Right lung (tissue), 10 donors: ENCODE measurements around the gene DEFB132. TPM values are rescaled to one million over a fixed set of nuclear protein-coding genes. Genes with fewer than 3 reads are reported as not detected.
A peak's percentile ranks its signal among the peaks of the same experiment; 100 is the strongest.
"Not testable (repeated sequence)": the region's sequence is repeated elsewhere in the genome, so short reads cannot be mapped to it uniquely, and the experiment has no call there.

Experiments
- DNase-seq, 2 donors: peaks; one replicate each; pipeline ENCODE4 v3.0.0-alpha.2; 2013
- long read RNA-seq, 8 donors: transcript quantifications; one replicate each; lab custom pipeline, GENCODE V29; 2026
- polyA plus RNA-seq, 5 donors: library from polyadenylated mRNA; unstranded; fragments of 120-200 nt; gene quantifications; one replicate each; pipeline versions ENCODE4 v1.2.1 to v1.2.3, GENCODE V29; 2013; ENCODE audit warnings: inconsistent platforms in 1 of 5, low replicate concordance in 1 of 5; ENCODE audit not compliant: insufficient read length in 5 of 5, insufficient read depth in 1 of 5

The DEFB132 gene
- polyA plus RNA-seq, result not detected
- long read RNA-seq, donor 1, partial matches to known transcripts, result 38 of 57 reads
- long read RNA-seq, donor 1, other reads (novel, unspliced or antisense), result 19 of 57 reads
- long read RNA-seq, donor 2, result 0 reads
- long read RNA-seq, donor 3, result 0 reads
- long read RNA-seq, donor 4, result 0 reads
- long read RNA-seq, donor 5, result 0 reads
- long read RNA-seq, donor 6, result 0 reads
- long read RNA-seq, donor 7, result 0 reads
- long read RNA-seq, donor 8, result 0 reads

DNA sequence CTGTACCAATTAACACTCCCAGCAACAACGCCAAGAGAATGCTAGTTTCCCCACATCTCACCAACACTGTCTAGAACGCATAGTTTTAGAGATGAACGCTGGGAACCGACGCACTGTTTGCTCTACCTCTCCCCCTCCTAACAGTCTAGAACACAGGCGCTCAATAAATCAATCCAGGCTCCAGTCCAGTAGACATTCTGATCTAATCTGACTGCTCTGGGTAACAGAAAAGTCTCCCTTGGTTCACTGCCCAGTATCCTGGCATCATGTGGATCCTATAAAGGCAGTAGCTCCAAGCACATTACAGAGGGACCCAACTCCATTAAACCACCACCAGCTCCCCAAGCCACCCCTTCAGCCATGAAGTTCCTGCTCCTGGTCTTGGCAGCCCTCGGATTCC, at the start of gene DEFB132:
TSS of gene DEFB132 (plus strand) at position 306 of the 400 bp plus-strand sequence. CDS start at position 361, 55 bp downstream.
- DNase-seq, result no peak

DNA sequence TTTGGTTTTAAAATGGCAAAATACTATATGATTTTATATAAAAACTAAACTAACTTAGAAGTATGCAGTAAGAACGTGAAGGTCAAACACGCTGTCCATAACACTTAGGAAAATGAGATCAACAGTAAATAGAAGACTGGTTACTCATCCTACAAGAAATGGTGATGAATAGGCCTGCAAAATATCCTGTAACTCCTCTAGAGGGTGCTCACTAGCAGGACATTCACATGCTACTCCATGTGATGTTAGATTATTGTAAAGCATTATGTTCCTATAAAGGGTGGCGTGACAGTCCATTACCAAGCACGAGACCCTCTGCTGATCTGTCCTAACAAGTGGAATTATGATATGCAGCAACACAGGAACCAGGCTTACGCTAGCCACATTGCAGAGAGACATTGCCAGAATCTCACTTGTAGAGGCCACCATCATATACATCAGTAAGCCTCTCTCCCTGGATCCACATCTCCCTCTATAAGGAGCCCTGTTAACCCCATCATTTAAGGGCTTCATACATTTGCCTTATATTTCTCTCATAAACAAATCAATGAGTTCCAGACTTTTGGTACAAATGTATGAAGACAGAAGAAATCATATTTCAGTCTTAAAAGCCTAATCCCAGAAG, 48.5 kb upstream of the DEFB132 start:
- peak; percentile 14 to 27 for DNase-seq

DNA sequence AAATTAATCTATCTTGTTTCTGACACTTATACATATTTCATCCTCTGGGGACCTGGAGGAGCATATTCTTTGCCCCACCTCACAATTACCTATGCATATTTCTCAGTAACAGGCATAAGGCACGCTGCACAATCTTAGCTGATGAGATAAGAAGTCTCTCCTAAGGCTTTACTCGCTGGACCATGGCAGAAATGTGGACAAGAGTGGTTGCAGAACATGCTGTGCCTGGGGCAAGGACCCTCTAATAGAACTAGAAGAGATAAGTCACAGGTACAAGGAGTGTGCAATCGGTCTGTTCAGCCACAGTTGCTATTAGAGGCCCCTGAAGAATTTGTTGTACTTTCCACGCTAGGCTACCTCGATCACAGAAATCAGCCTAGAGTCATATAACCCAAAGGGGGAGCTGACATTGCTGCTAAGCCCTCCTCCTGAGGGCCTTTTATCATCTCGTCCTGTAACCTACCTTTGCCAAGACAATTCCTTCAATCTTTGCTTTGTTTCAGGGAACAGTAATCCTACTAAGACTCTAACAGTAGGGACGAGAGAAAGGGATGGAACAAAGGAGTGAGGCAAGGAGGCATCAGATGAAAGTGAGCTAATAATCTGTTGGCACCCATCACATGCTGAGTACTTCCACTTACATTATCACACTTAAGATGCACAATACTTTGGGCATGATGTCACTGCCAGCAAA, 46.6 kb upstream of the DEFB132 start:
- no peak for DNase-seq

GRCh38 chr20:214383-214782, 43.1 kb upstream of the DEFB132 start:
- DNase-seq, result no peak

DNA sequence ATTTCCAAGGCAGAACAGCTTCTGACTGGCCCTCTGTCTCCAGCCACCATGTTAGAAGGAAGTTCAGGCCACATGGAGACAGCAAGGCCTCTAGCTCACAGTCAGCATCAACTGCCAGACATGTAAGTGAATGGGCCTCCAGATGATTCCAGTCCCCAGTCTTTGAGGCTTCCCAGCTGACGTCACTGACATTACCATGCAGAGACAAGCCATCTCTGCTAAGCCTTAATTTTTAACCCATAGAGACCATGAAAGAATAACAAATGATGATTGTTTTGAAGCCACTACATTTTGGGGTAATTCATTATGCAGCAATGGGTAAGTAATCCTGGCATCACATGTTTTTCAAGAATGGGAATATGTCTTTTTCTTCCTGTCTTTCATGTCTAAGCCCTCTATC, 41.7 kb upstream of the DEFB132 start:
- no peak for DNase-seq

- DNase-seq, result no peak
Measured at GRCh38 chr20:217266-217665, 40.3 kb upstream of the DEFB132 start.

- DNase-seq, result peak in 1 of 2 donors; percentile 25
Measured at GRCh38 chr20:219290-220115, 38.0 kb upstream of the DEFB132 start.

- DNase-seq, result no peak
Measured at GRCh38 chr20:221258-221830, 36.2 kb upstream of the DEFB132 start.

DNA sequence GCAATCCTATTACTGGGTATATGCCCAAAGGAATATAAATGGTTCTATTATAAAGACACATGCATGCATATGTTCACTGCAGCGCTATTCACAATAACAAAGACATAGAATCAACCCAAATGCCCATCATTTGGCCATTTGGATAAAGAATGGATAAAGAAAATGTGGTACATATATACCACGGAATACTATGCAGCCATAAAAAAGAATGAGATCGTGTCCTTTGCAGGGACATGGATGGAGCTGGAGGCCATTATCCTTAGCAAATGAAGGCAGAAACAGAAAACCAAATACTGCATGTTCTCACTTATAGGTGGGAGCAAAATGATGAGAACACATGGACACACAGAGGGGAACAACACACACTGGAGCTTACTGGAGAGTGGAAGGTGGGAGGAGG, 31.6 kb upstream of the DEFB132 start:
- not testable (repeated sequence) for DNase-seq

- no peak for DNase-seq
Measured at GRCh38 chr20:226958-227357, 30.6 kb upstream of the DEFB132 start, which contains the start of gene DEFB129. TSS of gene DEFB129 (plus strand) at chr20:227258. CDS start at chr20:227289, 31 bp downstream.

DNA sequence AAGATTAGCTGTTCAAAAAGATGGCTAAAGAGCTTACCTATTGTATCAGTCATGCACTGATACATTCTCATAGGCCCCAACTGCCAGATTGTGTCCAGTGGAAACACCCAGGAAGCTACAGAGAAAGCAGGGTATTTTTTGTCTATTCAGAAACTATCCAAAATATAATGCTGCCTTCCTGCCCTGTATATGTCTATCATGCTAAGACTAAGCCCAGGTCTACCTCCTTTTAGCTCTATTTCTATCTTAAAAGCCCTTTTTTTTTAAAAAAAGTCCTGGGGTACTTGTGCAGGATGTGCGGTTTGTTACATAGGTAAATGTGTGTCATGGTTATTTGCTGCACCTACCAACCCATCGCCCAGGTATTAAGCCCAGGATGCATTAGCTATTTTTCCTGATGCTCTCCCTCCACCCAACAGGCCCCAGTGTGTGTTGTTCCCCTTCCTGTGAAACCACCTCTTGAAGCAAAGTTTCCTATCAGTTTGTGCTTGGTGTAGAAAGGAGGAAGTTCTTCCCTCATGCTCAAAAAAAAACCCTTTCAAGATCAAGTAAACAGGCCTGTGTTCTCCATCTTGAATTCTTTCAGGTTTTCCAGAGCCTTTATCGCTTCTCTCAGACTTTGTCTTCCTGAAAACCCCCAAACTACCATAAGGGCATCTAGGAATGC, 30.0 kb upstream of the DEFB132 start:
- DNase-seq, result no peak

- DNase-seq, result peak in 1 of 2 donors; percentile 1
Measured at GRCh38 chr20:235891-236290, 21.6 kb upstream of the DEFB132 start.

DNA sequence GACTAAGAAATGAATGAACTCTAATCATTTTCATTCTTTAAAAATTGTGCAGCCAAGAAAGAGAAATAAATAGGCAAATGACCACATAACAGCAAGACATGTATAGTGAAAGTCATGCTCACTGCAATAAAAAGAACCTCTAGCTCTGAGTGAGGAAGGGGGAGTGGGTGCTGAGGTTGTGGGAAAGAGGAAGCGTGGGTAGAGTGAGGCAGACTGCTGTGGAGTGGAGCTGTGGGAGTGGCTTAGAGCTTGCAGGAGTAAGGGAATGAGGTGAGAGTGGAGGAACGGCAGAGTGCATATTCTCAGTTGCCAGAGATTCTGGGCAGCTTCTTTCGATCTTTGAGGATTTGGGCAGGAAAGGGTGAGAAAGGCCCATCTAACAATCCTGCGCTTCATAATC, 20.0 kb upstream of the DEFB132 start:
- peak; percentile 25 to 38 for DNase-seq

DNA sequence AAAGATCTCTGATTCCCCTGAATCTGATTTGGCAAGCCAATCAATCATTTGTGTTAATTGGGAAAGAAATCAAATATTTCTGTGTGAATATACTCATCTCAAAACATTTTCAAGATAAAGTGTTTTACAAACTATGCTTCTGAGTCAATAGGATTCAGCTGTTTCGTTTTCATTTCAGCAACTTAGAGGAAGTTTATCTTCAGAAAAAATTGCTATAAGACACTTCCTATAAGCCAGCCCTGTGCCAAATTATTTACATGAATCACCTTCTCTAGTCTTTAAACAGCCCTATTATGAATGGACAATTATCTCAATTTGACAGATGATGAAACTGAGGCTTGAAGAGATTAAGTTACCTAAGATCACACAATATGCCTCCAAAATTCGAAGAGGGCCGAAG, 19.6 kb upstream of the DEFB132 start:
- DNase-seq, result no peak

DNA sequence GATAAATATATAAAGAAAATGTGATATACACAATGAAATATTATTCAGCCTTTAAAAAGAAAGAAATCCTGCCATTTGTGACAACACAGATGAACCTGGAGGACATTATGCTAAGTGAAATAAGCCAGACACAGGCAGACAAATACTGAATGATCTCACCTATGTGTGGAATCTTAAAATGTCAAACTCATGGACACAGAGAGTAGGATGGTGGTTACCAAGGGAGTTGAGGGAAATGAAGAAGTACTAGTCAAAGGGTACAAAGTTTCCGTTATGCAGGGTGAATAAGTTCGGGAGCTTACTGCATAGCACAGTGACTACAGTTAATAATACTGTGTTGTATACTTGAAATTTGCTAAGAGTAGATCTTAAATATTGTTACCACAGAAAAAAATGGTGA, 14.6 kb upstream of the DEFB132 start:
- DNase-seq, result no peak

- no peak for DNase-seq
Measured at GRCh38 chr20:251354-251753, 6.2 kb upstream of the DEFB132 start.

DNA sequence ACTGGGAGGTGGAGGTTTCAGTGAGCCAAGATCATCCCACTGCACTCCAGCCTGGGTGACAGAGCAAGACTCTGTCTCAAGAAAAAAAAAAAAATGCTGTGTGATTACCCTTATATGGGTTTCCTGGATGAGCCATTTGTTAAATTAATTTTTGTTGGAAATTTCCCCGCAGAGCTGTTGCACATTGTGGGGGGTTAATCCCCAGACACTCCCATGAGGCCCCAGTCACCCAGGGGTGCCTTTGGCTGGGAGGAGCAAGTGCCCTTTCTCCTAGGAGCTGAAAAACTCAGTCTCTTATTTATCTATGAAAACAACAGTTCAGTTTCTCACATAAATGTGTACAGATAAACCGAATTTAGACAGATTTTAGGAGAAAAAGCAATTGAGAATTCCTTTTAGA, 4.7 kb upstream of the DEFB132 start:
- DNase-seq, result no peak

GRCh38 chr20:253447-253846, 4.1 kb upstream of the DEFB132 start:
- DNase-seq, result not testable (repeated sequence)

- no peak for DNase-seq
Measured at GRCh38 chr20:258269-258858, 840 bp downstream of the DEFB132 start.

- DNase-seq, result no peak
Measured at GRCh38 chr20:258963-259362, 1.4 kb downstream of the DEFB132 start.

DNA sequence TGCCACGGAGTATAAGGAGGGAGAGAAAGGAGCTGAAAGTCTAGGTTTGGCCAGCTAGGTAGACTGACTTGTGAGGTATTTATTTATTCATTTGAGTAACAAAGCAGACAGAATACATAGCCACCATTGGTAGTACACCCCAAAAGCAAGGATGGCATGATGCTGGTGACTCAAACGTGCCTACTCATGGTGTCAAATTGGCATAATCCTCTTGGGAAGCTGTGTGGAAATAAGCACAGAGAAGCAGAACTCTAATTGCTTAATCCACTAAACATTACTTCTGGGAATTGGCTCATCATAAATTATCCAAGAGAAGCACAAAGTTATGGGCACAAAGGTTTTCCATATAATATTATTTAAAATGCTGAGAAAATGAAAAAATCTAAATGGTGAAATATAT, 2.5 kb downstream of the DEFB132 start:
- no peak for DNase-seq
